ENCODE data around the gene ADCY2.

DNA sequence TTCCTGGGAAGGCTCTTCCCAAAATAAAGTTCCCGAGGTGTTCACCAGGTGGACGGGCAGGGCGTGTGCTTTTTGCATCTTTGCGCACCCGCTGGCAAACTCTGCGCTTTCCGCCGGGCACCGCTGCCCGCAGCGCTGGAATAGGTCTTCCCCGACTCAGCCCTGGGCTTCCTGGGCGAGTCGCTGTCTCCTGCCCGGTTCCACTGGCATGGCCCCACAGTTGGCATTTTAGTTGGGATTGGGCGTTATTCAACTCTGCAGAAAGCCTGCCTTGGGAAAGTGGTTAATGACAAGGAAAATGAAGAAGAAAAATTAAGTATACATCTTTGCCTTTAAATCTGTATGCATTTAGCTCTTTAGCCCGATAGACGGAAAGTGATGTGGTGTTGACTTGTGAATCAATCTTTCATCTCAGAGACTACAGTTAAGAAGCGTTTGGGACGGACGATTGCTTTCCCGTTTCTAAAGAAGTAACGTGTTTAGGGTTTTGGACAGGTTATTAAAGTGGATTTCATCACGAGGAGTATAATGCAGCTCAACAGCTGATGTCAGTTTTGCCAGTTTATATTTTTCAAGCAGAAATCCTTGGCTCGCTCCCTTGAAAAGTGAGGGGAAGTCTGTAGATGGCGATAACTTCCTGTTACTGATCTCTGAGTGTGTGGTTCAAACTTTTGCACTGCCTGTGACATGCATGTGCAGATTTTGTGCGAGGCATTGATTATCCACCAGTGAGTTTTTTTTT is 946 bp downstream of the ADCY2 start:
- TF ChIP-seq, protein P1, sequence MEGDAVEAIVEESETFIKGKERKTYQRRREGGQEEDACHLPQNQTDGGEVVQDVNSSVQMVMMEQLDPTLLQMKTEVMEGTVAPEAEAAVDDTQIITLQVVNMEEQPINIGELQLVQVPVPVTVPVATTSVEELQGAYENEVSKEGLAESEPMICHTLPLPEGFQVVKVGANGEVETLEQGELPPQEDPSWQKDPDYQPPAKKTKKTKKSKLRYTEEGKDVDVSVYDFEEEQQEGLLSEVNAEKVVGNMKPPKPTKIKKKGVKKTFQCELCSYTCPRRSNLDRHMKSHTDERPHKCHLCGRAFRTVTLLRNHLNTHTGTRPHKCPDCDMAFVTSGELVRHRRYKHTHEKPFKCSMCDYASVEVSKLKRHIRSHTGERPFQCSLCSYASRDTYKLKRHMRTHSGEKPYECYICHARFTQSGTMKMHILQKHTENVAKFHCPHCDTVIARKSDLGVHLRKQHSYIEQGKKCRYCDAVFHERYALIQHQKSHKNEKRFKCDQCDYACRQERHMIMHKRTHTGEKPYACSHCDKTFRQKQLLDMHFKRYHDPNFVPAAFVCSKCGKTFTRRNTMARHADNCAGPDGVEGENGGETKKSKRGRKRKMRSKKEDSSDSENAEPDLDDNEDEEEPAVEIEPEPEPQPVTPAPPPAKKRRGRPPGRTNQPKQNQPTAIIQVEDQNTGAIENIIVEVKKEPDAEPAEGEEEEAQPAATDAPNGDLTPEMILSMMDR (IDR thresholded peaks at IDR 0.05; ENCODE audit: low read depth, low read length, poor library complexity, severe bottlenecking), result no peak
- TF ChIP-seq EZH2phosphoT487 (IDR thresholded peaks at IDR 0.05; ENCODE audit: borderline replicate concordance, low read length), result no peak

Measured in DOHH2 (cell line).